COLO668 (cell line): ENCODE measurements around the gene CD52.

Source experiments
- DNase-seq: peaks from one replicate; lab custom pipeline; 2025; ENCODE audit not compliant: unreplicated experiment; lab: John Stamatoyannopoulos, UW

Gene CD52, protein sequence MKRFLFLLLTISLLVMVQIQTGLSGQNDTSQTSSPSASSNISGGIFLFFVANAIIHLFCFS

DNA sequence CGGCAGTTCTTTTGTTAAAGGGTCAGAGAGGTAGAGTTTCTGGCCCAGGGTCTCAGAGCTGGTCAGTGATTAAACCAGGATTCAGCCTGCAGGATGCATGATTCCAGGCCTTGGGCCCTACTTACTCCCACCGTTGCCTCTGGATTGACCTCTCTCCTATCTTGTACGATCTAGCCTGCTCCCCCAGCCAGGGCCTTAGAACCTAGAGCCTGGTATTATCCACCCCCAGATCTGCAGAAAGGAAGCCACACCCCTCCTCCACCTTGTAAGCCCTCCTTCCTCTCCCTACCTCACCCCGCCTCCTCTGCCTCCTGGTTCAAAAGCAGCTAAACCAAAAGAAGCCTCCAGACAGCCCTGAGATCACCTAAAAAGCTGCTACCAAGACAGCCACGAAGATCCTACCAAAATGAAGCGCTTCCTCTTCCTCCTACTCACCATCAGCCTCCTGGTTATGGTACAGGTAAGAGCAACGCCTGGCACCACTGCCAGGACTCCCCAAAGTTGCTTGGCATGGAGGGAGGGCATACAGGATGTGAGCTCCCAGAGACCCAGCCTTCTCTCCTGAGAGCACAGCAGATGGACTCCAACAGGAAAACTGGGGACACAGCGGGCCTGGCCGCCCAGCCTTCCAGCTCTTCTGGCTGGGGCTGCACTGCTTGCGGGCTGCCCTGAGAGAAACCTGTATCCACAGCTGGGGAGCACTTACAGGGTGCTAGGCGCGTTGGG, at the start of gene CD52:
CD52 (plus strand) TSS at position 347 of the 726 bp plus-strand sequence; CDS start at position 407, 60 bp downstream.
- DNase-seq, result no peak

- DNase-seq, result no peak
These were observed 49.2 kb upstream of the CD52 start for GRCh38 chr1:26268290-26269197.

- no peak for DNase-seq
These were observed 48.6 kb upstream of the CD52 start for GRCh38 chr1:26269198-26269550.

DNA sequence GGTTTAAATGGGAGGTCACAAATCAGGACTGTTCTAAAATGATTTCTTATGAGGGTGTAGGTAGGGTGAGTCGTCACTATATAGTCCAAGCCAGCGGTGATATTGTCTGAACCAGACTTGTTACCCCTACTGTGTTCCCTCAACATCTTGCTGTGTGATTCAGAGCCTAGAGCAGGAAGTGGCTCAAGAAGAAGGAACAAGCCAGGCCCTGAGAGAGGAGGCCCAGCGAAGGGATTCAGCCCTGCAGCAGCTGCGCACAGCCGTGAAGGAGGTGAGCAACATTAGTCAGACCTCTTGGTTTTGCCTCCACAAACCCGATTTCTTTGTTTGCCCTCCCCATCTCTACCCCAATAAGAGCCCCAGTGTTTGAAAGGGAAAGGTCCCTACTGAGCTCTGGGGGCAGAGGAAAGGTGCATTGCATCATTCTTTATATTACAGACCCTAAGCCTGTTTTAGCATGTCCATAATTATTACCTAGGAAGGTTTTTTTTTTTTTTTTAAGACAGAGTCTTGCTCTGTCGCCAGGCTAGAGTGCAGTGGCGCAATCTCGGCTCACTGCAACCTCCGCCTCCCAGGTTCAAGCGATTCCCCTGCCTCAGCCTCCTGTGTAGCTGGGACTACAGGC, 42.8 kb upstream of the CD52 start:
- no peak for DNase-seq

- peak; percentile 76 for DNase-seq
These were observed 42.0 kb upstream of the CD52 start for GRCh38 chr1:26275580-26276431.

DNA sequence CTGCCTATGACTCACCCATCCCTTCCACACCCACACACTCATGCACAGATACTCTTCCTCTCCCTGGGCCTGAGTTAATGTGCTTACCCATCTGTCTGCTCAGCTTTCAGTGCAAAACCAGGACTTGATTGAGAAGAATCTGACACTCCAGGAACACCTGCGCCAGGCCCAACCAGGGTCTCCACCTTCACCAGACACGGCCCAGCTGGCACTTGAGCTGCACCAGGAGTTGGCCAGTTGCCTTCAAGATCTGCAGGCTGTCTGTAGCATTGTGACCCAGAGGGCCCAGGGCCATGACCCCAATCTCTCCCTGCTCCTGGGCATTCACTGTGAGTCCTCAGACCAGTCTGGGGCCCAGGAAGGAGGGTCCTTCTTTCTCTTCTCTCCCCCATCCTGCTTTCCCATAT, 41.3 kb upstream of the CD52 start:
- DNase-seq, result no peak

DNA sequence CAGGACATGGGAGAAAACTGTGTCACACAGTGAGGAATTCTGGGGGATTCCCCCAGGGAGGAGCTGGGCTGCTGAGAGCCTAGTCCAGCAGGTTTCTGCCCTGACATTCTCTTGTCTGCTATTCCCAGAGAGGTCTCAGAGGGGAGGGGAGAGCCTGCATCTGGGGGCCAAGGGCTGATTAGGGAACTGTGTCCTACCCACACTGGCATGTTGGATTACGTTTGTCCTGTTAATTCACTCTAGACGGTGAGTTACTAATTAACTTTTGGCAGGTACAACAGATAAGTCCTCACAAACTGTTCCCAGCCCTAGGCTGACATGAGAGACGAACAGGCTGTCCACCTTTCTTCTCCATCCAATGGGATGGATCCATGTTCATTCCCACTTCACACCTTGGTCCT, 40.5 kb upstream of the CD52 start:
- DNase-seq, result no peak

DNA sequence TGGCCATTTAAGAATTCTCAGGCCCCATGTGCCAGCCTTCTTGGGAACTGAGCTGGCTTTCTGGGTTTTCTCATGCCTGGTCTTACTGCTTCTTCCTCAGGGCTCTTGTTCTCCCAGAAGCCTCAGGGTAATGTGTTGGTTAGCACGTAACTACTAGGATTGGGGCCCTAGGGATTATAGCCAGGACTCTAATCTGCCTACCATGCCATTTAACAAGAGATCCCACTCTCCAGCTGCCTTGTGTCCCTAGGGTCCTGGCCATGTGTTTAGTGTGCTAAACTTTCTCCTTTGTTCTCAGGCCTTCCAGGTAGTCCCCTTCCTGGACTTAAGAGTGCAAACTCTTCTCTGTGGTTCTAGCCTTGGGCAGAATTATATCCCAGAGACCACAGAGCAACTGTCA, 40.0 kb upstream of the CD52 start:
- no peak for DNase-seq

DNA sequence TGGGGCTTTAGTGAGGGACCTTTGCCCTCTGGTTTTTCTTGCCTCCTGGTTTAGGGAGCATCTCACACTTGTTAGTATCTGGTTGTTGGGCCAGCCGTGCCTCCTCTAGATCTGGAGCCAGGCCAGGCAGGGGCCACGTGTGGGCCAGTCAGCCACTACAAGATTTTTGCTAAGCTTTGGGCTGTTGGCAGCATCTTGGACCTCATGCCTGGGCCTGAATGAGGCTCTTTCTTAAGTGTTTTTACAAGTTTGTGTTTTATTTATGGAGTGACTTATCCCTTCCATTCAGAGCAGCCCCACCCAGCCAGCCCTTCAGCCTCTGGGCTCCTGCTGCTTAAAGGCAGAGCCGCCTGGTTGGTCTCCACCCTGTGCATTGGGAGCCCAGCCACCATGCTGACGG, 39.5 kb upstream of the CD52 start:
- no peak for DNase-seq

DNA sequence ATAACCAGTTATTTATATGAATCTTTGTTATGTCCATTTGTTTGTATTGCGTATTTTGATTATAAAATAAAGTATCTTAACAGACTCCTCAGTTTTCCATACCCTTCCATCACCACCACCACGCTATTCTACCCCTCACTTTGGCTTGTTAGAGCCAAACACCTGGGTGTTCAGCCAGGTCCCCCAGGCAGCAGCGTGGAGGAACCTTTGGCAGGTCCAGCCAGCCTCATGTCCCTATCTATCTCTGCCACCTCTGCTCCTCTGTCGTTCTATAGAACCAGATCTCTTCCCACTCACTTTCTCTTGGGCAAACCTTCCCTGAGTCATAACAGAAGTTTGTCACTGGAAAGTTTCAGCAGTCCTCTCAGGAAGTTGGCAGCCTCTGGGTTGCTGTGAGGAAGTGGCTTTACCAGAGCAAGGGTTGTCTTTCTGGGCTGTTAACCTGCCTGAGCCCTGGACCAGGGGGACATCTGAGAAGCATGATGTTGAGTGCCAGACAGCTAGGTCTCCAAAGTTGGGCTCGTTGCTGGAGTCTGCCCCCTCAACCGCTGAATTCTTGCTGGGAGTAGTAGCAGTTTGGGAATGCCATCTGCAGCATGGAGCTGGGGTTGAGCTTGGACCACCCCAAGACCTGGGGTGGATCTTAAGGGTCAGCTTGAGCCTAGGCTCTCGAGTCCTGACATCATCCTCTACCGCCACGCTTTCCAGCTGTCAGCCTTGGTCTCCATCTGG, 38.9 kb upstream of the CD52 start:
- no peak for DNase-seq

DNA sequence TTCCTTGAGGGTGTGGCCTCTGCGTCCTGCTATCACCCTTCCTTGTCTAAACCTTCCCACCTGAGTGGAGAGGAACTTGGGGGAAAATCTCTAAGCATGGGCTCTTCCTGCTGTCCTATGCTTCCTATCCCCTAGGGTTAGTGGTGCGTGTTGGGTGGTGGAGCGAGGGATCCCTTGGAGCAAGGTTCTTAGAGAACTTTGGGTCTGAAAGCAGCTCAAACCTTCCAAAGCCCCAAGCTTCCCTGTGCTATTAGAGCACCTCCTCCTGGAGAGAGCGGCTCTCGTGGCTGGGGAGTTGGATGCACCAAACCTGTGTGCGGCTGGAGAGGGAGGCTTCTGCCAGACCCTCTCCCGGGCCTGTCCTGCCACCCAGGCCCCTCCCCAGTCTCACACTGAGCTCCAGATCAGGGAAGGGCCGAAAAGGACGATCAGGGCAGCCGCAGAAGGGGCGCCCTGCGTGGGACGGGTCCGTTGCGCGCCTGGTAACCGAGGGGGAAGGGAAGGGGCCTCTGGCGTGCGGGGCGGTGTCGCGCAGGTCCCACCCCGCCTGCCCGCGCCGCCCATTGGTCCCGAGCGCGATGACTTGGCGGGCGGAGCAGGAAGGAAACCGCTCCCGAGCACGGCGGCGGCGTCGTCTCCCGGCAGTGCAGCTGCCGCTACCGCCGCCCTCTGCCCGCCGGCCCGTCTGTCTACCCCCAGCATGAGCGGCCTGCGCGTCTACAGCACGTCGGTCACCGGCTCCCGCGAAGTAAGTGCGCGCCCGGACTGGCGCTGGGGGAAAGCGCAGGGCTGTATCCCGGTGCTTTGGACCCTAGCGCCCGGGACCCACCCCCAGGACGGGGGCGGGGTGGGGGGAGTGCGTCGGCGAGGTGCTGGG, 38.1 kb upstream of the CD52 start, which contains the start of gene SH3BGRL3:
SH3BGRL3 (plus strand) TSS at position 631 of the 877 bp plus-strand sequence; CDS start at position 701, 70 bp downstream.
- DNase-seq, result peak; percentile 97

- no peak for DNase-seq
These were observed 37.3 kb upstream of the CD52 start for GRCh38 chr1:26280333-26281042.

GRCh38 chr1:26281091-26281958, 36.4 kb upstream of the CD52 start:
- no peak for DNase-seq

DNA sequence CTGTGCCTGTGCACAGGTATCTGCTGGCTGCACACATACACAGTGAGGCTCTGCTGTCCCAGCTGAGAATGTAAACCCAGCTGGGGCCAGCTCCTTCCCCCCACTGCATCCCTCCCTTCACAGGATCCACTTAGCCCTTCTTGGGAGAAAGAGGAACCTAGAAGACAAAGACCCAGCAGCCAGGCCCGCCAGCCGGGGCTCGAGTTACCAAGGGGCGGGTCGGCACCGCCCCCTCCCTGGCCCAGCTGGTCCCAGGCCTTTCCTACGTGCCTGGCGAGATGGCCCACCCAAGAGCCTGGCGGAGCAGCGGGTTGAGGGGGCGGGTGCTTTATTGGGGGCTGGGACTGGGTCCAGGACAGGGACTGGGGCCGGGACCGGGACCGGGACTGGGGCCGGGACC, 35.8 kb upstream of the CD52 start:
- no peak for DNase-seq

DNA sequence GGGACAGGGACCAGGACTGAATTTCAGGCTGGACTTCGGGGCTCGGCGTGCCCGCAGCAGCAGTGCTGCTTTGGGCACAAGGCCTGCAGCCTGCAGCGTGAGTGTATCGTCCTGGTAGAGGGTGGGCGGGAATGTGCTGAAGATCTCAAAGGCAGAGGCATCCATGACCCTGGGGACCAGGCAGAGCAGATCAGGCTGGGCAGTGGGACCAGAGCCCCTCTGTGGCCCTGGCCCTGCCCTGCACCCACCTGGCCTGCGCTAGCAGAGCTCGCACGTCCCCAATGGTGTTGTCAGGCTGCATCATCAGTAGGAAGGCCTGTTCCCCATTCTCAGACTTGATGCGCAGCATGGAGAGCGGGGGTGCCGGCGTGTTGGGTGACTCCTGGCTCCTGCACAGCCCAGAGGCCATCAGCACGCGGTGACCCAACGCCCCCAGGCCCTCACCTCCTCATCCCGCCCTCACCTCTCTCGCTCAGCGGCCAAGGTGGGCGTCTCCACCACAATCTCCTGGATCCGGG, 35.3 kb upstream of the CD52 start:
- no peak for DNase-seq

DNA sequence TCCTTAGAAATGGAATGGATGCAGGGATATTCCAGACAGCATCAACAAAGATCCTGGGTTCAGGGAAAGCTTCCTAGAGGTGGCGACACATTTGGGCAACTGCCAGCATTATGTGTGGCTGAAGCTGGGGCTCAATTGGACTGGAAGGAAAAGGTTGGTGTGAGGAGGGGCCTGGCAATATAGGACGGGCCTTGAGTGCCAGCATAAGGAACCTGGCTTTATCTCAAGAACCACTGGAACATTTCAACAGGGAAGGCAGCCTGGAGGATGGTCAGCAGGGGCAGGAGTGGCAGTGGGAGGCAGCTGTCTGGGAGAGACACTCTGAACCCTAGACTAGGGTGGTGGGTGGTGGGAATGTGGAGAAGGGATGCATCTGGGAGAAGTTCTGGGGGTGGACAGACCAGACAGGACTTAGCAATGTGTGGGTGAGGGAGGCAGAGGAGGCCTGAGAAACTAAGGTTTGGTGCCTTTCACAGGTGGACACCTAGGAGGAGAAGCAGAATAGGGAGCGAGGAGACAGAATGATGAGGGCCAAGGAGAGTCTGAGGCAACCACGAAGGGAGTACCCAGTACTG, 34.4 kb upstream of the CD52 start:
- no peak for DNase-seq
